Right ventricle myocardium inferior (tissue), 1 donor: ENCODE data around the gene BCL6. TPM values are rescaled to one million over a fixed set of nuclear protein-coding genes. Genes with fewer than 3 reads are reported as not detected.

Experiments used
- ATAC-seq: fragments of 200-7000 bp; cut with Tn5 transposase; one replicate; pipeline ENCODE4 v1.9.1; 2020; ENCODE audit warnings: mild to moderate bottlenecking, moderate library complexity
- DNase-seq: peaks from one replicate; pipeline ENCODE4 v3.0.0; 2021; ENCODE audit errors: missing footprints
- intact Hi-C: fragments of 100-400 bp; cut with DNase I; formaldehyde crosslinking; loops from one replicate; pipeline ENCODE4 v1.11.0; 2022
- total RNA-seq: library from RNA; stranded (reverse); fragmentation: NEBNext Ultra II Directional; extraction: Animal tissue kit (Norgen Biotek cat#: 25700); gene quantifications from one replicate; pipeline ENCODE4 v1.2.1, GENCODE V29; 2021
- donor health status: DM: no; HTN: yes; CAD: no; lungs with severe emphysema.

Gene BCL6
- total RNA-seq, 1 donor from 2014 or later = 95.5 TPM

DNA sequence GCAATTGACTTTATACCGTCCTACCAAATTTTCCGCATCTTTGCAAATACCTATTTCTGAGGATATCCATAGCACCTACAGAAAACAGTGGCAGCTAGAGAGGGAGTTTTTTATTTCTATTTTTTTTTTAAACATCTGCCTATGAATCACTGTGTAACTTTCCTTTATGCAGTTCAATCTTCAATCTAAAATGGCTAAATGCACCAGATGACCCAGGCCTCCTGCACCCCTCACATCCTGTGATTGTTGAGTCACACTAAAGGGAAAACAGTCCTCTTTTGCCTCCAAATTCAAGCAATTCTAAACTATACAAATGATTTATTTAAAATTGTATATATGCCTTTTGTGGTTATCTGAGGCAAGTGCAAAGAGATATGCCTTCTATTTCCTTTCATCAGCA lies 20.1 kb upstream of the BCL6 start:
- DNase-seq (no peak), ATAC-seq (no peak)
- intact Hi-C loops = no loop called here

DNA sequence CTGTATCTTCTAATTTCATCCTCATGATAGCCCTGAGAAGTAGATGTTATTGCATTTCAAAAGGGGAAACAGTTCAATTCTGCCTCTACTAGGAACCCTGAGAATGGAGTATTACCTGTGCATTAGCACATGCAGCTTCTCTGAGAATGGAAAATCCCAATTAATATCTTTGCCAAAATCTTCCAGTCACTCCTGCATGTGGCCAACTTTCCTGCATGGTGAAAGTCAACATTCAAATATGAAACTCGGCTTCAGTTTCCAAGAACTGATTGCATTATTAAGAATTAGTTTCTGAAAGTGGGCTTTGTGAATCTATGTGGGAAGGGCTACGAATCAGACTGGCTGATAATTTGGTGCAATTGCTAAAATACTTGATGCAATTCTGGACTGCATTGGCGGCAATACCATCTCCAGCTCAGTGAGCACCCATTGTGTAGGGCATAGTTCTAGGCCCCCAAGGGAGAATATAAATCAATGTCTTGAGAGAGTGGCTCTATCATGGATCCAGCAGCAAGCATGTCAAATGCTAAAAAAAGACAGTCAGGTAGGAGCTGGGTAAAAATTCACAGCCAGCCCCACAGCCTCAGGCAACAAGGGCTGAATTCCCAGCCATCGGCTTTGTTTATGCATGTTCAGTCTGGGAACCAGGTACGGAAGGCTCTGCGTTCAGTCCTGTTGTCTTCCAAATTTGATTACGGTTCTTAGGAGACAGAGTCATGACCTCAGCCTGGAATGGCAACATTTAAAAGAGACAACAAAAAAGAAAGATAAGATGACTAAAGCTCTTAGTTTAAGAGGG lies 18.8 kb upstream of the BCL6 start:
- ATAC-seq (no peak), DNase-seq (no peak)
- intact Hi-C loops = no loop called here

DNA sequence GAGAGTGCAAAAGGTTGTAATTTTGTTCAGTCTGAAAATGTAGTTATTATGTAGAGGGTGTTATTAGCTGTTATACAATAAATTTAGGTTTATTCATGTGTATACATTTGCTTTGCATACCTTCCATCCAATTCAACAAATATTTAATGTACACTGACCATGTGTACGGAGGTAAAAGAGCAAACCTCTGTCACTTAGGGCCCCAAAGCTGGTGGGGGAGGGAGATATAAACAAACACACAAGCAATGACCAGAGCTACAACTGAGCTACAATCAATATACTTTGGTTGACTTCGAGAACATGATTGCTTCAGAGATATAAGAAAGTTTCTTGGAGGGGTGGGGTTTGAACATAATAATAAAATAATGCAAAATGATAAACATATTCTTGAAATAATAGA lies 17.5 kb upstream of the BCL6 start:
- no peak for DNase-seq
- no peak for ATAC-seq
- intact Hi-C loops = loop anchor here (1.0 kb wide), 1 partner anchor 34 kb away; no protein-coding TSS in a partner anchor

DNA sequence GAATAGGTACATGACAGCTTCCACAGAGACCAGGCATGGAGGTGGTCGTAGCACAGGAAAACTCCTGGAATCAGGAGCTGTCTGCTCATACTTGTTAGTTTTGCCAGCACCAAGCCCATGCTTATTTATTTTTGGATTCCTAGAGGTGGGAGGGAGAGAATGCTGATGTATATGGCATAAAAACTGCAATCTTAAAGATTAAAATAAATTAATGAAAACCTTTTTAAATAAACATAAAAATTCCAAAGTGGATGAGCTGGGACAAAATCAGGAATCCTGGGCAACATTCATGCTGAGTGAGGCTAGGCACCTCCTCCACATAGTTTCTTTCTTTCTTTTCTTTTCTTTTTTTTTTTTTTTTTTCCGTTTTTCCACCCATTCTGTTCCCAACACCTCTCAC lies 14.3 kb upstream of the BCL6 start:
- ATAC-seq = no peak
- intact Hi-C loops = no loop called here
- no peak for DNase-seq

DNA sequence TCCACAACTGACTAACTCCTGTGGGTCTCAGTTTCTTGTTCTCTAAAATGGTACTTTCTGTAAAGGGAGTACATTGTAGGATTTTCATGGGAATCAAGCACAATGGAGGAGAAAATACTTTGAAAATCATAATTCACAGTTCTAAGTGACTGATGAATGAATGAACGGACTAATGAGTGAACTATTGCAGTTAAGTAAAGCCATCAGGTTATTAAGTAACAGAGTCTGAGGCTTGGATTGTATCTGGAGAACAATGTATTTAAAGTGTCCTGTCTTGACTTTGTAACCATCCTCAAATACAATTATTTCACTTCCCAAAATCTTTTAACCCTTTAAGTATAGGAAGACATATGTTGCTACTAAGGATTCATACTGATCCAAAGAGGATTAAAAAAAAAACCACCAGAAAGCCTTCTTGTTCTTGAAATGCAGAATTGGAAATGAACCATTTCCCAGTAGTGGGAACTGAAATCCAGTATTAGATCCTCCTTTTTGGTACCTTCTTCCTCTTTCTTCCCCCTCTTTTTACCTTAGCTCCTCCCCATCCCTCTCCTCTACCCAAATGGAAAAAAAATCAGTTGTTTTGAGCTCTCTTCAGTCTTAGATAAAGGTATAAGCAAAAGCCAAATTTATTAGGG lies 13.2 kb upstream of the BCL6 start:
- intact Hi-C loops = no loop called here
- no peak for DNase-seq

DNA sequence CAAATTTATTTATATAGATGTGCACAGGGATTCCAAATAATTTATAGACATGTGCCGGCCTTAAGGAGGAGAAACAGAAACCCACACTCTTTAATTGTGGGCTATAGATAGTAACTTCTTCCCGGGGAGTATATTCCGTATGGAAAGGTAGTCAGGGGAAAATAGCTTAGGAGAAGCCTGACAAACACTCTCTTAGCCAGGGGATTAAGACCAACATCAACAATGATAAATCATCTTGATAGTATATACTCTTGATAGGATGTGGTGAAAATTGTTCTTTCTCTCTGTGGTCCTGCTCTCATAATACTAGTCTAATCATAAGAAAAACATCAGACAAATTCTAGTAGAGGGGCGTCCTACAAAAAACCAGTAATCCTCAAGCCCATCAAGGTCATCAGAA lies 8.2 kb upstream of the BCL6 start:
- intact Hi-C loops = no loop called here

More for the DNA sequence above, 13.2 kb upstream of the BCL6 start:
- no peak for ATAC-seq

DNA sequence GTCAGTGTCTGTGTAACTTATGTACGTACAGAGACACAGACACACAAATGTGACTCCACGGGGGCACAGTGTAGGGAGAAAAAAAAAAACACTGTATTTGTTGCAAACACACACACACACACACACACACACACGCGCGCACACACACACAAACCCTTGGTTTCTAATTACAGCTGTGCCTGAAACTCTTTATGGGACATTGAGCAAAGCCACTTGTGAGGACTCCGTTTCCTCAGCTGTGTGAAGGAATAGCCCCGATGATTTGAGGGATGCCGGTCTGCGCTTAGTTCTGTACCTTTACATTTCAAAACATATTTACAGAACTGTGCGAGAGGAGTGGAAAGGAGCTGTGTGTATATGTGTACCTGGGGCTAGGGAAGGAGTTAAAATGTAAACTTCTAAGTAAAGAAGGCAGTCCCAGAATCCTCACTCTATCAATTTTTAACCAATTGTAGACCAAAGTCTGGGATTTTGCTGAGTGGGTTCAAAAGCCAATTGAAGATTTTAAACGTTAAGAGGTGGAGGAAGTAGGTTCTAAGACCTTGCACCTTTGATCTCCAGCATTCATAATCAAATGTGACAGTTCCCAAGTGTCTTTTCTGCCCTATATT lies 5.3 kb upstream of the BCL6 start:
- intact Hi-C loops = no loop called here
- DNase-seq (peak; percentile 58), ATAC-seq (peak; percentile 6)

More for the DNA sequence above, 8.2 kb upstream of the BCL6 start:
- ATAC-seq (no peak), DNase-seq (no peak)

DNA sequence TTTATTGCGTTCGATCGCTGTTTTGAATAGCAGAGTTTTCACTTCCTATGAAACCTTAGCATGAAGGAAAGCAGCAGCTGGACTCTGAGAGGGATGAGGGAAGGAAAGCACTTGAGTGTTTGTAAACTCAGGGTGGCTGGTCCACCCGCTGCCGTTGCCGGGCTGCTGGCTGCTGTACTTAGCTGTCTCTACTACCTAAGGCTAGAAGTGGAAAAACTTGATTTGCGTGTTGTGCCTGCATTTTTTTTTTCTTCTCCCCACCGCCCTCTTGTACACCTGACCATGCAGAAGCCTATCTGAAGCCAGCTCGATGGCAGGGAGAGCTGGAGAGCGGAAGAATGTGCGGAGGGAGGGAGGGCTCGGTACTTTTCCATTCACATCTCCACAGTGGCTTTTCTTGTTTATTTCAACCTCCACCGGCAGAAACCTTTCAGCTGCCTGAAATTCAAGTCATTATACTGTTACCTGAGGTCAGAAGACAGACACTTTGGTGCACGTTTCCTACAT lies 4.8 kb upstream of the BCL6 start:
- intact Hi-C loops = no loop called here
- DNase-seq (peak; percentile 45), ATAC-seq (peak; percentile 32)

DNA sequence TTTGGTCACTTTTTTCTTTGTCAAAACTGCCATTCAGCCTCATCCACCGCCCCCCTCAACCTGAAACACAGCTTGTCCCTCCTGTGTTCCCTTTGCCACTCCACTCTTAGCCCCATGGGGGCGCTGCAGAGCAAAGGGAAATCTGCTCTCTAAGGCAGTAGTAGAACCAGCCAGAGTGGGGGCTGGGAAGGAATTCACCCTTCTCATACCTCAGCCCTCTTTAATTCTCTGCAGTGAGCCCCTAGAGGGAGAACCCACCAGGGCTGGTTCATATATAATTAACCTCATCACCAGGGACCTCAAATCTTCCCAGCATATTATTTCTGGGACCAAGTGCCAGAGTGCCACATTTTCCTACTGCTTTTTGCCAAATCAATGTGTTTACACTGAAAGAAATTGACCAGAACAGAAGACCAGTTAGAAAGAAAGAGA lies 2.8 kb upstream of the BCL6 start:
- DNase-seq = peak; percentile 94
- peak; percentile 52 for ATAC-seq
- intact Hi-C loops = loop anchor here (5.0 to 10.0 kb wide), 4 partner anchors 214 to 837 kb away; no protein-coding TSS in a partner anchor

DNA sequence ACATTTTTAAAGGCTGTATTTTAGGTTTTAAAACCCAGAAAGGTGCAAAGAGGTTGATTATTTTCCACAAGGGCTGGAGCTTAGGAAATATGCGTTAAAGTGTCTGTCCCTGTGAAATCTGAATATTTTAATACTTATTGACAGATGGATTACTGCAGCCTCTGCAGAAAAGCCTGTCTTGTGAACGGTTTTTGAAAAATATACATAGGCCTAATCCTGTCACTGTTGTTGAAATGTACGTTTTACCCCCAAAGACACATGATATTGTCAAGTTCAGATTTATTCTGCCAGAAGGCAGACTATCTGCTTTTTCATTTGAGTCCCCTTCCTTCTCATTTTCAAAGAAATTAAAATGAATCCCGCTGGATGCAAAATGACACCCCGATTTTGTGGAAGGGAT lies 2.2 kb upstream of the BCL6 start:
- DNase-seq (no peak), ATAC-seq (no peak)
- intact Hi-C loops = loop anchor here (2.0 to 10.0 kb wide), 5 partner anchors 201 to 837 kb away; no protein-coding TSS in a partner anchor

DNA sequence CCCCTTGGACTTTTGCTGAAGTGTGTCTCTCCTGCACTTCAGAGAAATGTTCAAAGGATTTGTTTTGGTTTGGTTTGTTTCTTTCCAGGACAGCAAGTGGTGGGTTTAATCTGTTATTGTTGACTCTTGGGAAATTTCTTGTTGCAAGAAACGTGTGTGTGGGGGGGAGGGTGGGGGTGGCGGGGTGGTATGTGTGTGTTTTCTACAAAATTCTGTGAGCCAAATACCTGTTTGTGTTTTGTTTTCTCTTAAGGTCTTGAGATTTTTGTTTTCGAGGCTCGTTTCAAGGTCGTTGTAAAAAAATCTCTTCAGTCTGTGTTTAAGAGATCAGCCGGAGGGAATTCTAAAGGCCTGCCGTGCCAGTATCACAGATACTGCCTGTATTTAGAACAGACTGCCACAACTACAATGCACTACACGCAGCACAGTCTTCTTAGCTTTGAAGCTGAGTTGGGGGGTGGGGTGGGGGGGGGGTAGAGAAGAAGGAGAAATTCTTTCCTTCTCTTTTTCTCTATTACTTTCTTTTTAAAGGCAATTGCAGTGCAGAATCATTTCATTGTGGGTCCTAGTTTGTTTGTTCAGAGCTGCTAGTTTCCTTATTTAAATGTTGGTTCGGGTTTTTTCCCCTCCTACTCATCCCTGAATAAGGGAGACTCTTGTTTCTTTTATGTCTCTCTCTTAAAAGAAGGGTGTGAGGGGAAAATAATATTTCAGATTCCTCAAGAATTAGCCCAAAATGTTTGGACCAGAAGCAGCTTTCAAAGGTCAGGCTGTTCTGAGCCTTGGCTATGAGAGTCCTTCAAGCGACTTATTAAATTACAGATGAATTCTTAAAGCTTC lies 1.4 kb upstream of the BCL6 start:
- DNase-seq (no peak), ATAC-seq (no peak)
- intact Hi-C loops = loop anchor here (2.0 to 10.0 kb wide), 5 partner anchors 202 to 838 kb away; no protein-coding TSS in a partner anchor

DNA sequence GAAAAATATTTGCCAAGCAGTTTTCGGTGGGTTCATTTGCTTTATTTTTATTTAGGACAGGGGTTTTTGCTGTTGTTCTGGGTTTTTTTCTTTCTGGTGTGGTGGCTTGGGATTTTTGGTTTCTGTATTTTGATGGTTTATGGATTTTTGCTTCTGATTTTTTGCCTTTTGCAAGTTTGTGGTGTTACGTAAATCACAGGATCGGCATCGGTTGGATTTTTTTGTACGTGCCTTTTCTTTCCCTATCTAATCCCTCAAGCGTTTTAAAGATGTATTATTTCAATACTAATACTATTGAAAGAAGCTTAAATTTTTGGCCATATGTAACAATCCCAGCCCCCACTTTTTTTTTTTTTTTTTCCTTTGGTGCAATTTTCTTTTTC lies 782 bp upstream of the BCL6 start:
- DNase-seq (no peak), ATAC-seq (no peak)
- intact Hi-C loops = loop anchor here (2.0 to 10.0 kb wide), 5 partner anchors 203 to 839 kb away; no protein-coding TSS in a partner anchor

DNA sequence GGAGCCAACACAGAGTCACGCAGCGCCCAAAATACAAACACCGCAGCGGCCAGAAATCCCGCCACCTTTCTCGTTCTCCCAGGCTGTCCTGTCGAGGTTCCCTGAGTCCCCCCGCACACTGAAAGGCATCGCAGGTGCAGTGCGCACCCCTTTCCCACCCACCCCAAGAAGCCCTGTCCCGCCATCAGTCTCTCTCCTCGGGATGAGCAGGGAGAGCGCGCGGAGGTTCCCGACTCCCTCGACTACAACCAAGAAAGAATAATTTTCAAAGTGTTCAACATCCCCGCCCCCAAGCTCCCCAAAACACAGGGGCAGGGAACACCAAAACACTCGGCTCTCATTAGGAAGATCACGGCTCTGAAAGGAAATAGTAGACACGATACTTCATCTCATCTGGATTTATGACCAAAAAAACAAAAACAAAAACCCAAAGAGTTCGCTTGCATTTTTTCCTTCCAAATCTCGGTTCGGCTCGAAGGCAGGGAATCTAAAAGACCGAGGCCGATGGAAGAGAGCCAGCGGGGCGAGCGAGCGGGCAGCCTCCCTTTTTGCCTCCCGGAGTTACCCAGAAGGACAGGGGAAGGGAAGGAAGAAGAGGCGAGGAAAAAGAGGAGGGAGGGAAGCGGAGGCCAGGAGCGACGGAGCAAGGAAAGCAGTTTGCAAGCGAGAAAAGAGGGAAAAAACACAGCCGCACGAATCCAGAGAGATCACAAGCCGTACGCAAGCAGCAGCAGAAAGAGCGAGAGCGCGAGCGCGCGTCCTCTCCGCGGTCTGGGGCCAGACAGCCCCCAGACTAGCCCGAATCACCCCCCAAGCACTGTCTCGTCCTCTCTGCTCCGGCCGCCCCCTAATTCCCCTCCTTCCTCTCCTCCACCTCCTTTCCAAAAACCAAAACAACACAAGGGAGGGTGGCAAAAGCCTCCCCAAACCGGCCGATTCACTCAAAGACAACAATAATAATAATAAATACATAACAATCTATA lies 808 bp downstream of the BCL6 start:
- ATAC-seq = peak; percentile 10
- intact Hi-C loops = loop anchor here (2.0 to 10.0 kb wide), 9 partner anchors 218 to 840 kb away; no protein-coding TSS in a partner anchor

DNA sequence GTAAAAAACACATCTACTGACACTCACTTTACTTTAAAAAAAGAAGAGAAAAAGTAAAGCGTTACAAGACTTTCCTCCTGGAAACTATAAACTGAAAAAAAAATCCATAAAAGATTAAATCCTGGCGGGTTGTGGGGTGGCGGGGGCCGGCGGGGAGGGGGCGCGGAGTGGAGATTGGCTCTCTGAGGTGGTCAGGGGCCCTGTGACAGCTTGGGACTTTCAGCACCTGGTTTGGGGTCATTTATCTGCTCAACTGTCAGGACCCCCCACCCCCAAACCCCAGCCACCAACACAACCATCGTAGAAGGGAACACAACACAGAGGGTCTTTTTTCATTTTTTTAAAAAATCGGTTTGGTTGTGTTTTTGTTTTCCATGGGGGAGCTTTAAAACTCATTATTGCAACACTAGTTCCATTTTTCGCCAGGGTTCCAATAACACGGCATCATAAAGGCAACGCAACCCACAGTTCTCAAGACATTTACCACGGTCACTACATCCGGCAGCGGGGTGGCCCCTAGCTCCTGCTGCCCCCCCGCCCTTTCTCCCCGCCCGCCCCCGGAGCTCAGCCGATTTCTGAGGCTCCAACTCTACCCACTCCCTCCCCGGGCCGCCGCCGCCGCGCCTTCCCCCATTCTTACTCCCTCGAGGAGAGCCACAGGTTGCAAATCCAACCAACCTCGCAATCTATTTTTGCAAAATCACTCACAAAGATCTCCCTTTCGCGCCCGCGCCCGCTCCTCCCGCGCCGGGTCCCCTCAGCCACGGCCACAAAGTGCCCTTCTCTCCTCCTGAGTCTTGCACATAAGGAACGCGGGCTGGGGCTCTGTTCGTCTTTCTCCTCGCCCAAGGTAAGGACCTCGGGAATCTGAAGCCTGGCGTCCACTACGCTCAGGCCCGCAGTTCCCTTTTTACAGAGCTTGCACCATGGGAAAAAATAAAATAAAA lies 1.8 kb downstream of the BCL6 start:
- DNase-seq = peak; percentile 82
- ATAC-seq = no peak
- intact Hi-C loops = loop anchor here (2.0 to 10.0 kb wide), 8 partner anchors 293 to 841 kb away; no protein-coding TSS in a partner anchor

More for the DNA sequence above, 808 bp downstream of the BCL6 start:
- DNase-seq = peak; percentile 77

DNA sequence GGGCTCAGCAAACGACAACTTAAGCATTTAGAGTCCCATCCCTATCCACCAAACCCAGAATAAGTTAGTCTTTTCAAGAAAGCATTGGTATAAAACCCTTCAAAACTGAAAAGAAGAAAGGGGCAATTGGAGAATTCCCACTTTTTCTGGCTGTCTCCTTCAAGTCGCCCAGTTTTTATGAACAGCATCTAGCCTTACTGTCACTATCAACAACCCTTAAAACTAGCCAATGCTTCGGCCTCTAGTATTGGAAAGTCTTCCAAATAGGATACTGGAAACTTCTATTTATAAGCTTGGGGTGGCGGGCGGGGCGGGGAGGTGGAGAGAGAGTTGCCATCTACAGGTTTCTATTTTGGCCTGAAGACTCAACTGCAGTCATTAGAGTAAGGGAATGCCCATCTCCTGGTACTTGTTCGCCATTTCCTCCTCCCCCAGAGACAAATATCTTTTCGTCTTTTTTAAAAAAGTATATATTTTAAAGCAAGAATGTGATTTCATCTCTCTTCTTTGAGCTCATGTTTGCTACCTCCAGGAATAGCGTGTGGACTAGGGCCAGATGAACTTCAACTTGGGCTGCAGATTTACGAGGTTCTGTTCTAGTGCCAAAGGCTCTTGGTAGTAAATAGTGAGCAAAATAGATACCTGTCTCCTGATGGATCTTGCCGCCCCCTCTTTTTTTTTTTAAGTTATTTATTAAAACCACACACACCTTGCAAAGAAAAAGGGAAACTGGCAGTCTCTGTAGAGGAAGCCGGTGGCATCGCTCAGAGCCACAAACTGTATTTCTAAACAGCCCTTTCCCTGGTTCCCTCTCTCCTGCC lies 2.7 kb downstream of the BCL6 start:
- ATAC-seq = no peak
- intact Hi-C loops = loop anchor here (2.0 to 10.0 kb wide), 7 partner anchors 294 to 842 kb away; no protein-coding TSS in a partner anchor
- peak; percentile 67 for DNase-seq
